Stimulated activated naive CD8-positive, alpha-beta T cell treated with anti-CD3 and anti-CD28 coated beads, Interleukin-15, amount 100 ng/mL, for 72 hours (primary cell): ENCODE results near the gene PAWR.
A peak's percentile ranks its signal among the peaks of the same experiment; 100 is the strongest.
"Not testable (repeated sequence)": the region's sequence is repeated elsewhere in the genome, so short reads cannot be mapped to it uniquely, and the experiment has no call there.

Source experiments
- ATAC-seq: fragments of 150-1000 bp; cut with Tn5 transposase; 2 replicates; pipeline ENCODE4 v1.10.0; 2021; ENCODE audit warnings: mild to moderate bottlenecking, moderate library complexity
- DNase-seq, 2 donors: peaks; one replicate each; pipeline ENCODE4 v3.0.0; 2021 to 2022
- H3K27ac Mint-ChIP-seq, 2 donors: one replicate each; pipeline ENCODE4 v1.8.0; 2022; ENCODE audit warnings: mild to moderate bottlenecking in 2 of 2, mixed read lengths in 2 of 2, moderate library complexity in 2 of 2
- H3K27me3 Mint-ChIP-seq: one replicate; pipeline ENCODE4 v1.8.0; 2022; ENCODE audit warnings: mixed read lengths
- H3K4me1 Mint-ChIP-seq: one replicate; pipeline ENCODE4 v1.8.0; 2022; ENCODE audit warnings: mild to moderate bottlenecking, mixed read lengths
- H3K4me3 Mint-ChIP-seq, 2 donors: one replicate each; pipeline ENCODE4 v1.8.0; 2022; ENCODE audit warnings: mild to moderate bottlenecking in 2 of 2, mixed read lengths in 2 of 2, moderate library complexity in 1 of 2
- H3K9me3 Mint-ChIP-seq, 2 donors: one replicate each; pipeline ENCODE4 v1.8.0; 2022; ENCODE audit warnings: mixed read lengths in 2 of 2

PAWR gene

DNA sequence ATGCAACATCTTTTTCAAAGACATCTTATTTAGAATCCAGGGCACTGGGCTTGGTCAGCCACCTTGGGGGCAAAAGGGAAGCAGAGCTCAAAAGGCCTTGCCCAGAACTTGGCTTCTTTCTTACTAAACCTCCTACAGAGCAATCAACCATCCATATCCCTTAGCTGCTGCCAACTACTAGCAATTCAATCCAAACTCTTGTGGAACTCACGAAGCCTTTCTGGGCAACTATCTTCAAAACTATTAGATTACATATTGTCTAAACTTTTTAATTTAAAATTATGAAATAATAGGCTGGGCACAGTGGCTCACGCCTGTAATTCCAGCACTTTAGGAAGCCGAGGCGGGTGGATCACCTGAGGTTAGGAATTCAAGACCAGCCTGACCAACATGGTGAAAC, 95.5 kb downstream of the PAWR start:
- no peak overlapping the region for H3K4me3 Mint-ChIP-seq
- no peak overlapping the region for H3K27ac Mint-ChIP-seq
- H3K27me3 Mint-ChIP-seq: no peaks in the 10 kb centered on the region
- no peak for ATAC-seq
- DNase-seq: no peak
- no peaks in the 10 kb centered on the region for H3K9me3 Mint-ChIP-seq
- no peaks in the 10 kb centered on the region for H3K4me1 Mint-ChIP-seq

DNA sequence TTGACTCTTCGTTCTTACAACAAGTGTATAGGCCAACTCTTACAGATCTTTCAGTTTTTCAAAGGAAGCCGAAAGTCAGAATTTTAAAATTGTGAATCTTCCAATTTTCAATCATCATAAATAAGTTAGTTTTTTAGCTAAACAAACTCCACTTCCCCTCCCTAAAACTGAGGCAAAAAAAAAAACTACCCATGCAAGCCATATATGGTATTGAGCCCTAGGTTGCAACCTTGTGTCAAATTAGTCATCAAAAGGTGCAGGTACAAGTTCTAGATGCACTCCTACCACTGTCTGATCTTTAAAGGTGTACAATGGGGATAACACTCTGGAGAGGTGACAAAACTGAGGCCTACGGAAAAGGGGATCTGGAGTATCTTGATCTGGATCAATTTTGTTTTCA, 97.9 kb downstream of the PAWR start:
- Mint-ChIP-seq H3K4me1 (no peaks in the 10 kb centered on the region), H3K27me3 (no peaks in the 10 kb centered on the region), H3K4me3 (no peak overlapping the region), H3K9me3 (no peaks in the 10 kb centered on the region), H3K27ac (no peak overlapping the region)
- ATAC-seq (no peak), DNase-seq (no peak)

DNA sequence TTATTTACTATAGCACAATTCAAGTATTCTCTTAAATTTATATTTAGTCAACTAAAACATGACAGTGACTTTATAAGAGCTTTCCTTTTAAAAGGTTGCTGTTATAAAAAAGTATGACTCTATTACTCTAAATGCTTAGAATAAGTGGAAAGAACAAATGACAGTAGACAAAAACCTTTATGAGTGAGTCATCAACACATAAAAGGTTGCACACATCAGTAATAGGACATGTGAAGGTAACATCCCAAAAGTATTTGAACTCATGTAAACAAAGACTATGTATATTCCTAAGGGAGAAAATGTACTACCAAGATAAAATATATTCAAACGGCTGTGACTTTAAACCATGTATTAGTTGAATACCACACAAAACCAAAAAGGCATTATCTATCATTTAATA, 98.8 kb downstream of the PAWR start:
- H3K4me1 Mint-ChIP-seq: no peaks in the 10 kb centered on the region
- ATAC-seq (no peak), DNase-seq (no peak)
- no peaks in the 10 kb centered on the region for H3K27me3 Mint-ChIP-seq
- H3K27ac Mint-ChIP-seq: no peak overlapping the region
- H3K4me3 Mint-ChIP-seq: no peak overlapping the region
- no peaks in the 10 kb centered on the region for H3K9me3 Mint-ChIP-seq

DNA sequence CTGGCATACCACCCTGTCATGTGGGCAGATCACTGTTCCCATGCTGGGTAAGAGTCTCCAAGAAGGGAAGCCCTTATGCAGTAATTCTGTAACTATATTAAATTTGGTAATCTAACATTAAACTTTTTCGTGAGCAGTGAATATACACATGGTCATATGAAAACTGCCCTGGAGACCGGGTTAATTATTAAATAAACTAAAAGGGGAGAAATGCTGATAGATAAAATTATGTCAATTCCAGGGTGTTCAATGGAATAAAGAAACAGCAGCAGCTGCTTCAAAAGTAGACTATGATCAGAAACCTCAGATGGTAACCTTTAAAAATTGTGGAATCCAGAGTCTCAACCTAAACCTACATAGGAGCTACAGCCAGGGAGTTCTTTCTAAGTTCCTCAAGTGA, 100.0 kb downstream of the PAWR start:
- no peaks in the 10 kb centered on the region for H3K27me3 Mint-ChIP-seq
- no peak overlapping the region for H3K27ac Mint-ChIP-seq
- no peak for ATAC-seq
- no peaks in the 10 kb centered on the region for H3K9me3 Mint-ChIP-seq
- no peak for DNase-seq
- no peak overlapping the region for H3K4me3 Mint-ChIP-seq
- no peaks in the 10 kb centered on the region for H3K4me1 Mint-ChIP-seq

DNA sequence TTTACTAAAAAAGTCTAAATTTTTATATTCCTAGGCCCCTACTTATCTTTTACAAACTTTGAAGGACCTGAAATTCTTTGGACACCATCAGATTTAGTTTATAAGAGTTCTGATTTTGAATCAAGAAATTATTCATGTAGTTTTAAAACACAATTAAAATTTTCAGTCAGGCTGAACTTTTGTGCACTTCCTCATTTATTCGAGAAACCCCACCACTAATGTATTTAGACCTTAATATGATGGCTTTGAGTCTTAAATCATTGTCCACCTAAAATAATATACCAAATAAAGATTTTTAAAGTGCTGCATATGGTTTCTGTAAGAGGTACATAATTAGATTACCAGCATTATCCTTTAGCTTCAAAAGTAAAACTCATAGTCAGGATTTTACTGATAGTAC, 103.4 kb downstream of the PAWR start:
- no peak overlapping the region for H3K27ac Mint-ChIP-seq
- no peak for ATAC-seq
- H3K4me1 Mint-ChIP-seq: no peaks in the 10 kb centered on the region

DNA sequence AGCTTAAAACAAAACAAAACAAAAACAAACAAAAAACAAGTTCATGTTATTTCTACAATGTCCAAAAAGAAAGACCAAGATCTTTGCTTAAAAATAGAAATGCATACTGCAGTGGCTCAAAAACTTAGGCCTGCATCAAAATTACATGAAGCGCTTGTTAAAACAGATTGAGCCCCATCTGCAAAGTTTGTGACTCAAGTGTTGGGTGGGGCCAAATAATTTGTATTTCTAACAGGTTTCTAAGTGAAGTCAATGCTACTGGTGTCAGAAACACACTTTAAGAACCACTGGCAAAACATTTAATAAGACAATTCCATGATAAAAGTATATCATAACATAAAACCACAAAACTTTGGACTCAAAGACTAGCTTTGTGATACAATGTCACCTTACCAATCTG, 105.6 kb downstream of the PAWR start:
- no peaks in the 10 kb centered on the region for H3K27me3 Mint-ChIP-seq
- no peaks in the 10 kb centered on the region for H3K4me1 Mint-ChIP-seq
- no peak for ATAC-seq
- DNase-seq: no peak
- H3K9me3 Mint-ChIP-seq: no peaks in the 10 kb centered on the region
- H3K27ac Mint-ChIP-seq: no peak overlapping the region
- H3K4me3 Mint-ChIP-seq: no peak overlapping the region

More for the DNA sequence above, 103.4 kb downstream of the PAWR start:
- H3K27me3 Mint-ChIP-seq: no peaks in the 10 kb centered on the region
- H3K4me3 Mint-ChIP-seq: no peak overlapping the region
- DNase-seq: no peak
- no peaks in the 10 kb centered on the region for H3K9me3 Mint-ChIP-seq

DNA sequence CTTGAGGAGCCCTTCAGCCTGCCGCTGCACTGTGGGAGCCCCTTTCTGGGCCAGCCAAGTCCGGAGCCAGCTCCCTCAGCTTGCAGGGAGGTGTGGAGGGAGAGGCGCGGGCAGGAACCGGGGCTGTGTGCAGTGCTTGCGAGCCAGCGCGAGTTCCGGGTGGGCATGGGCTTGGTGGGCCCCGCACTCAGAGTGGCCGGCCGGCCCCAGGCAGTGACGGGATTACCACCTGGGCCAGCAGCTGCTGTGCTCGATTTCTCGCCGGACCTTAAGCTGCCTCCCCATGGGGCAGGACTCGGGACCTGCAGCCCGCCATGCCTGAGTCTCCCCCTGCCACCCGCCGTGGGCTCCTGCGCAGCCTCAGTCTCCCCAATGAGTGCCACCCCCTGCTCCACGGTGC, 116.9 kb downstream of the PAWR start:
- no peak overlapping the region for H3K27ac Mint-ChIP-seq
- peaks cover 17 to 26% of the 10 kb centered on the region in 2 donors for H3K9me3 Mint-ChIP-seq
- H3K4me1 Mint-ChIP-seq: no peaks in the 10 kb centered on the region
- no peak for ATAC-seq
- no peak for DNase-seq
- H3K4me3 Mint-ChIP-seq: no peak overlapping the region
- H3K27me3 Mint-ChIP-seq: no peaks in the 10 kb centered on the region

DNA sequence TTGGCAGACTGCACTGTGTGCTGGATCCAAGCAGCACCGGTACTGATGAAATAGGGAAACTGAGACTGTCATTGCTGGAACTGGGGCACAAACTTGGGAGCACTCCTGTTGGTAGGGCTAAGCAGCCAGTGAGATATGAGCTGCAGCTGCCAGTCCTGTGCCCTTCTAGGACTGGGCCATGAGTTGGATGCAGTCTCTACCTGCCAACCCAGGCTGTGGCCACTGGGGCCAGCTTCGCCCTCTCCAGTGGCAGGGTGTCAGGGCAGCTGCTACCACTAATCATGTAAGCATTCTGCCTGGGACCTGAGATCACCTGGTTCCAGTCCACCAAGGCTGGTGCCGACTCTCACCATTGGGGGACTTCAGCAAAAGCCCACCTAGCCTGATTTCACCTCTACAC, 121.1 kb downstream of the PAWR start:
- no peak overlapping the region for H3K27ac Mint-ChIP-seq
- H3K4me3 Mint-ChIP-seq: no peak overlapping the region
- DNase-seq (no peak), ATAC-seq (no peak)
- no peaks in the 10 kb centered on the region for H3K27me3 Mint-ChIP-seq
- no peaks in the 10 kb centered on the region for H3K4me1 Mint-ChIP-seq
- H3K9me3 Mint-ChIP-seq: peaks cover 16 to 23% of the 10 kb centered on the region in 2 donors

DNA sequence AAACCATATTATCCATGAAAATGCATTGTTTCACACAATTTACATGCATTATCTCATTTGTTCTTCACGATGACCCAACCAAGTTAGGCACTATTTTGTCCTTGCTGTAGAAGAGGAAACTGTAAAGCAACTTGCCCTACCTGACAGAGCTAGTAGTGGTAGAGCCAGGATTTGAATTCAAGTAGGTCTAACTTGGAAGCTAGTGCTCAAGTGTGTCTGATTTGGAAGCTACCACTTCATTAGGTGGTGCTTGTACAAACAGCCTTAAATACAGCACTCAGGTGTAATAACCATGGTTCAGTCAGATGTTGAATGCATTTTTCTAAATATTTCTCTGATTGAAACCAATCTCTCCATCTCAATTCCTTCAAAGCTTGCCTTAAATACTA, 123.6 kb downstream of the PAWR start:
- ATAC-seq (no peak), DNase-seq (no peak)
- no peaks in the 10 kb centered on the region for H3K4me1 Mint-ChIP-seq
- H3K4me3 Mint-ChIP-seq: no peak overlapping the region
- H3K9me3 Mint-ChIP-seq: peaks cover 5% of the 10 kb centered on the region in 2 donors
- H3K27ac Mint-ChIP-seq: no peak overlapping the region
- H3K27me3 Mint-ChIP-seq: no peaks in the 10 kb centered on the region

DNA sequence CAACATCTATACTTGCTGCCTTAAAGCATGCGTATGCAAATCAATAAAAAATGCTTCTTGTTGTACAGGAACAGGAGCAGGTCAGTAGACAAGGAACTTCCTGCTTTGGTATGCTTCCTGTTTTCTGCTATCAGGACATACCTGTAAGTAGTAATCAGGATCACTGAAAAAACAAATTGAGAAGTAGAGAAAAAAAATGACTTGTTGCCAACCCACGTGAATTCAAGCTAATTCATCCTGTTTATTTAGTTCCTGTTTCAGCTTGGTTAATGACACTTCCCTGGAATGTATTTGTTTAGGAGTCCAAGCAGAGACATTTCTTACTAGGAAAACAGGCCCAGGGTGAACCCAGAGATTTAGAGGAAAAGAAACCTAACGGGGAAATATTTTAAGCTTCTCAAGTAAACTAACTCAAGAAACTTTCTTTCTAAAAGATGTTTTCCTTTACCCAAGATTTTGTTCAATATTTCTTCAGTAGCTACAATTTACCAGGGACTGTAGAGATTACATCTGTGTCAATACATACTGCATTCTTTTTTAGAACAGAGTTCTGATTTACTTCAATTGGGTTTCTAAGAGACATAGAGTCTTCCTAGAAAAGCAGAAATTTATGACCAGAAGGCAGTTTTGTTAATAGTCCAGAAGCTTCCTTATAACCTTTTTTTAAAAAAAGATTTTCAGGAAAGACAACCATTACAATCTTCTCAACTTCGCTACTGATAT, 124.2 kb downstream of the PAWR start:
- Mint-ChIP-seq H3K9me3 (peaks cover 5% of the 10 kb centered on the region in 2 donors), H3K27ac (no peak overlapping the region), H3K27me3 (no peaks in the 10 kb centered on the region), H3K4me1 (no peaks in the 10 kb centered on the region), H3K4me3 (no peak overlapping the region)
- no peak for DNase-seq
- ATAC-seq: no peak

DNA sequence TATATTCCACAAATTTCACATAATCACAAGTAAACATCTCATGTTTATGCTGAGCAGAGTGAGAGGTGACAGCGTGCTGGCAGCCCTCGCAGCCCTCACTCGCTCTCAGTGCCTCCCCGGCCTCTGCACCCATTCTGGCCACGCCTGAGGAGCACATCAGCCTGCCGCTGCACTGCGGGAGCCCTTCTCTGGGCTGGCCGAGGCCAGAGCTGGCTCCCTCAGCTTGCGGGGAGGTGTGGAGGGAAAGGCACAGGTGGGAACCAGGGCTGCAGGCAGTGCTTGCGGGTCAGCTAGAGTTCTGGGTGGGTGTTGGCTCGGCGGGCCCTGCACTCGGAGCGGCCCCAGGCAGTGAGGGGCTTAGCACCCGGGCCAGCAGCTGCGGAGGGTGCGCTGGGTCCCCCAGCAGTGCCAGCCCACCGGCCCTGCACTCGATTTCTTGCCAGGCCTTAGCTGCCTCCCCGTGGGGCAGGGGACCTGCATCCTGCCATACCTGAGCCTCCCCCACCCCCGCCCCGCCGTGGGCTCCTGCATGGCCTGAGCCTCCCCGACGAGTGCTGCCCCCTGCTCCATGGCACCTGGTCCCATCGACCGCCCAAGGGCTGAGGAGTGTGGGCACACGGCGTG, 125.9 kb downstream of the PAWR start:
- not testable (repeated sequence) for H3K4me3 Mint-ChIP-seq, H3K4me1 Mint-ChIP-seq, H3K27ac Mint-ChIP-seq, H3K27me3 Mint-ChIP-seq, H3K9me3 Mint-ChIP-seq, DNase-seq
- ATAC-seq: peak; percentile 40

DNA sequence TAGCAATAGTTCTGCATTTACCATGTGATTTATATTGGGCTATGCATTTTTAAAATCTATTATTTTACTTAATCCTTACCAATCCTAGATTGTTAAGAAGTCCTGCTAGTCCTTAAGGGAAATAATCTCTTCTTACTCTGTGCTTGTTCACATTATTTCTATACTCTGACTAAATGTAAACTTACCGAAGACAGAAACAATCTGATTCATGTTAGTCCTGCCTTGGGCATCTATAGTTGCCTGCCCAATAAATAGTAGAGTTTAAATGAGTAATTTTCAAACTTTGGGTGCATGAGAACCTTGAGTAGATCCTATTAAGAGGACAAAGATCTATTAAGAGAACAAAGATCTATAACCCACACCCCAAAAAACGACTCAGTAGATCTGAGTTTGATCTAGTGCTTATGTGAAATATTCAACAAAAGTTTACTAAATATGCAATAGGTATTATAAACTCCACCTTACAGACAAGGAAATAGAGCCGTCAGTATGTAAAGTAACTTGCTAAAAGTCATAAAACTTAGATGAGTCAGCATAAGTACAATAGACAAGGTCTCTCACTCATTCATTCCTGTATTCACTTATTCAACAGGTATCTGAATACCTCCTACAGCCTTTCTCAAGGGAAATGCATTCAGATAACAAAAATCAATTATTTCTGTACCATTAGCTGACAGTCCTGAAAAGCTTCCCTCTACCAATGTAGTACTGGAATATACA, 127.6 kb downstream of the PAWR start:
- Mint-ChIP-seq H3K27me3 (no peaks in the 10 kb centered on the region), H3K9me3 (no peaks in the 10 kb centered on the region), H3K4me1 (no peaks in the 10 kb centered on the region), H3K4me3 (no peak overlapping the region), H3K27ac (no peak overlapping the region)
- DNase-seq: no peak
- no peak for ATAC-seq

DNA sequence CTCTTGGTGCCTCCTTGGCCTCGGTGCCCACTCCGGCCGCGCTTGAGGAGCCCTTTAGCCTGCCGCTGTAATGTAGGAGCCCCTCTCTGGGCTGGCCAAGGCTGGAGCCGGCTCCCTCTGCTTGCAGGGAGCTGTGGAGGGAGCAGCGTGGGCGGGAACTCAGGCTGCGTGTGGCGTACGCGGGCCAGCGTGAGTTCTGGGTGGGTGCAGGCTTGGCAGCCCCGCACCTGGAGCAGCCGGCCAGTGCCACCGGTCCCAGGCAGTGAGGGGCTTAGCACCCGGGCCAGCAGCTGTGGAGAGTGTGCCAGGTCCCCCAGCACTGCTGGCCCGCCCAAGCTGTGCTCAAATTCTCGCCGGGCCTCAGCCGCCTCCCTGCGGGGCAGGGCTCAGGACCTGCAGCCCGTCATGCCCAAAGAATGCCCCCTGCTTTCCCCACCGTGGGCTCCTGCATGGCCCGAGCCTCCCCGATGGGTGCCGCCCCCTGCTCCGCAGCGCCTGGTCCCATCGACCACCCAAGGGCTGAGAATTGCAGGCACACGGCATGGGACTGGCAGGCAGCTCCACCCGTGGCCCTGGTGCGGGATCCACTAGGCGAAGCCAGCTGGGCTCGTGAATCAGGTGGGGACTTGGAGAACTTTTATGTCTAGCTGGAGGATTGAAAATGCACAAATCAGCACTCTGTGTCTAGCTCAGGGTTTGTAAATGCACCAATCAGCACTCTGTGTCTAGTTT, 129.2 kb downstream of the PAWR start:
- Mint-ChIP-seq H3K27ac (no peak overlapping the region), H3K27me3 (no peaks in the 10 kb centered on the region), H3K4me1 (no peaks in the 10 kb centered on the region), H3K9me3 (no peaks in the 10 kb centered on the region), H3K4me3 (no peak overlapping the region)
- DNase-seq (no peak), ATAC-seq (peak; percentile 33)

DNA sequence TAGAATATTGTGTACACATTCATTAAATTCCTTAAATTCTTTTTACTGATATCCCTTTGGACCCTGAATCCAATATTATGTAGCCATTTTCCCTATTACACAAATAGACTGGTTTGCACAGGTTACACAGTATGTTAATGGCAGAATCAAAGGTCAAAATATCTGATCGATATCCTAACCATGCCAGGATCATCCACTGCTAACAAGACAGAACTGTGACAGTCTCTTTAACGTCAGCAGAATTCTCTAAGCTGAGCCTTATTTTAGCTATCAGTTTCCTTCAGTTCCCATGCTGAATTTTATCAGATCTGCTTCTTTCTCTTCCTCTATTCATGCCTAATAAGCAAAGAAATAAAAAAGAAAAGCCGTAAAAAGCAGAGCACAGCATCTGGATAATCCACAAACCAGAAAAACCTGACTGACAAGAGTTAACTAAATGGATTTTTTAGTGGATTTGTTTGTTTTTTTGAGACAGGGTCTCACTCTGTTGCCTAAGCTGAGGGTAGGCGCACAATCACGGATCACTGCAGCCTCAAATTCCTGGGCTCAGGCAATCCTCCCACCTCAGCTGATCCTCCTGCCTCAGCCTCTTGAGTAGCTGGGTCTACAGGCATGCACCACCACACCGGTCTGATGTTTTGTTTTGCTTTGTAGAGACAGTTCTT, 130.4 kb downstream of the PAWR start:
- no peaks in the 10 kb centered on the region for H3K4me1 Mint-ChIP-seq
- DNase-seq (no peak), ATAC-seq (no peak)
- no peak overlapping the region for H3K27ac Mint-ChIP-seq
- H3K4me3 Mint-ChIP-seq: no peak overlapping the region
- H3K9me3 Mint-ChIP-seq: no peaks in the 10 kb centered on the region
- H3K27me3 Mint-ChIP-seq: no peaks in the 10 kb centered on the region

DNA sequence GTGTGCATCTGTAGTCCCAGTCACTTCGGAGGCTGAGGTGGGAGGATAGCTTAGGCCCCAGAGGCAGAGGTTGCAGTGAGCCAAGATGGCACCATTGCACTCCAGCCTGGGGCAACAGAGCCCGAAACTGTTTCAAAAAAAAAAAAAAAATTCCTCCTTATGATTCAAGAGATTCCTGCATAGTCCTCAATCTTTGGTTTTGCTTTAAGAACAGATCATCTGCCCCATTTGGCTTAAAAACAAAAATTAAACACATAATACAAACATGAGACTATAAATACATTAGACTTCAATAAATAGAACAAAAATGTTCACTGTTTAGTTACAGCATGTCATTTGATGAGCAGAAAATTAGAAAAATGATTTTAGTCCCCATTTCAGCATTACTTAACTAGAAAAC, 131.2 kb downstream of the PAWR start:
- no peak for DNase-seq
- Mint-ChIP-seq H3K27me3 (no peaks in the 10 kb centered on the region), H3K27ac (no peak overlapping the region), H3K4me1 (no peaks in the 10 kb centered on the region), H3K4me3 (no peak overlapping the region), H3K9me3 (no peaks in the 10 kb centered on the region)
- ATAC-seq: no peak
